ENCODE measurements around the gene TMEM120A. TPM values are rescaled to one million over a fixed set of nuclear protein-coding genes. Genes with fewer than 3 reads are reported as not detected.

Gene TMEM120A
- total RNA-seq, 1 donor from 2014 or later, result 138 TPM

DNA sequence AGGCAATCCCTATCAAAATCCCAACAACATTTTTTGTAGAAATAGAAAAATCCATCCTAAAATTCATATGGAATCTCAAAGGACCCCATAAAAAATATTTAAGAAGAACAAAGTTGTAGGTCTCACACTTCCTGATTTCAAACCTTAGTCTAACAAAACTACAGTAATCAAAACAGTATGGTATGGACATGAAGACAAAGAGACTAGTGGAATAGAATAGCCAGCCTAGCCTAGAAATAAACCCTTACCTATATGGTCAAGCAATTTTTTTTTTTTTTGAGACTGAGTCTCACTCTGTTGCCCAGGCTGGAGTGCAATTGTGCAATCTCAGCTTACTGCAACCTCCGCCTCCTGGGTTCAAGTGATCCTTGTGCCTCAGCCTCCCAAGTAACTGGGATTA is 3.6 kb upstream of the TMEM120A start:
- intact Hi-C loops (cut with DNase I), result loop anchor here (5.0 kb wide), 1 partner anchor 51 kb away; no protein-coding TSS in a partner anchor

DNA sequence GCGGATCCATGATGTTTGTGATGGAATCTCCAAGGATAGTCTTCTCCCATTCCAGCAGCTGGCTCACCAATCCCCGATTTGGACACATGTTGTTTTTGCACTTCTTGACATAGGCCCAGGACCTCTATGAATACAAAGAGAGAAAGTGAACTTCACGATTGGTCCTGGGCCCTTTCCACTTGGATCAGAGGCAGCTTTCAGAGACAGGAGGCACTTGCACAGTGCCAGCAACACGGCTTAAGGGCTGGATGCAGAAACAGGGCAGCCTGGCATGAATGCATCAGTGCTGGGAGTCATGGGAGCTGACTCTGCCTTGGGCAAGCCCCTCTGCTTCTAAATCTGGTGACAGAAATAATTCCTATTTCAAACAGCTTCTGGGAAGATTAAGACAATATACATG is 2.1 kb upstream of the TMEM120A start:
- peak; percentile 5 for DNase-seq (ENCODE audit: low spot score)

More for the DNA sequence above, 3.6 kb upstream of the TMEM120A start:
- DNase-seq (ENCODE audit: low spot score), result no peak

DNA sequence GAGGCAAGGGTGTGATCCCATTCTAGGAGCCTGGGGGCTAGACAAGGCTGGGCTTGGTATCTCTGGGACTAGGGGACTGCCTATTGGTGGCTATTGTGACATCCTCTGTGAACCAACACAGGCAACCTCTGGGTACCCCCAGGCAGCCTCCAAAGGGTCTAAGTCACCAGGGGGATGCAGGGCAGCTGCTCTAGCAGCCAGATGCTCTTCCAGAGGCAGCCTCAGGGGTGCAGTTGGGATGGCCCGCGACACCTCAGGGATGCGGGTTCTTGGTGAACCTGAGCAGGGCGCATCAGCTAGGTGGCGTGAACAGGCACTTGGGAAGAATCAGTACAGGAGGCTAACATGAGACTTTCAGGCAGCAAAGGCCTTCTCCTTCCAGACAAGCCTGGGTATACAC is 1.6 kb upstream of the TMEM120A start:
- DNase-seq (ENCODE audit: low spot score), result no peak
- intact Hi-C loops (cut with DNase I), result loop anchor here (2.0 to 5.0 kb wide), 2 partner anchors 27 to 49 kb away; no protein-coding TSS in a partner anchor

More for the DNA sequence above, 2.1 kb upstream of the TMEM120A start:
- intact Hi-C loops (cut with DNase I), result loop anchor here (5.0 kb wide), 1 partner anchor 49 kb away; no protein-coding TSS in a partner anchor

DNA sequence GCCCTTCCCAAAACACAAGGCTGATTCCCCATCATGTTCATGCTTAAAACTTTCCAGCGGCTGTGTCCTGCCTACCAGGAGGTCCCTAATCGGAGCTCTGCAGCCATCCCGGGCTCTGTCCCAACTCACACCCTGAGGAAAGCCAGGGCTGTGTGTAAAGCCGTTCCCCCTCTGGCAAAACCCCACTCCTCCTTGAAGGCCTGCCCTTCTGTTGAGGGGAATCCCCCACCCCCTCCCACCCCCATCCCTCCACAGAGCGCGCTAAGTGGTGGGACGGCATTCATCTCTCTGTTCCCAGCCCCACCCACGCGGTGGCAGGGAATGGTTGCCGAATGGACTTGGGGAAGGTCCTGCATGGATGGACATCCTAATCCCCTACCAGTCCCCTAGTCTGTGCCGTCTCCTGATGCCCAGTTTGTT is 667 bp upstream of the TMEM120A start:
- no peak for DNase-seq (ENCODE audit: low spot score)
- intact Hi-C loops (cut with DNase I), result loop anchor here (2.0 to 5.0 kb wide), 2 partner anchors 26 to 48 kb away; no protein-coding TSS in a partner anchor

DNA sequence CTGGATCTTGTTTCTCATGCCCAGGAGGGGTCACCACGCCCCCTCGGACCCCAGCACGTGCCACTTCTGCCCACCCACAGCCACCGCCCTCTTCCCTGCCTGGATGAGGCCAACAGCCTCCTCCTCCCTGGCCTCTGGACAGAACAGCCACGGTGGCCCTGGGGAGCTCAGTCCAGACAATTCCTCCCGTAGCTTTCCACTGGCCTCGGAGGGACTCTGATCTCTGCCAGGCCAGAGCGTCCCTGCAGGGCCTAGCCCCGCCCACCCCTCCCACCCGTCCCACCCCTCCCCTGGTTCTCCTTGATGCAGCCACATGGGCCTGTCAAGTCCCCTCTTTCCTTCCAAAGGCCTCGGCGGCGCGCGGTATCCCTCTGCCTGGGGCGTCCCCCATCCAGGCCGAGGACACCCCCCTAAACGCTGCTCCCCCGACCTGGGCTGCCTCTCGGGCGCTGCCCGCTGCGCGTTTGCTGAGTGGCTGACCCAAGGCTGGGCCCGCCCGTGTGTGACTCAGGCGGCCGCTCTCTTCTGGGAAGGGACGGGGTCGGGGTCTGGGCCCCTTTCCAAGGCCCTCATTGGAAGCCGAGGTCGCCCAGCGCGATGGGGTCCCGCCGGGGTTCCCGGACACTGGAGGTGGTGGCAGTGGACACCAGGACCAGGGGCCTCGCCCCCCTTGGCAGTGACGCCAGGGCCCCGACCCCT is 557 bp downstream of the TMEM120A start:
- peak; percentile 78 for DNase-seq (ENCODE audit: low spot score)
- intact Hi-C loops (cut with DNase I), result loop anchor here (2.0 kb wide), 1 partner anchor 25 kb away; no protein-coding TSS in a partner anchor

DNA sequence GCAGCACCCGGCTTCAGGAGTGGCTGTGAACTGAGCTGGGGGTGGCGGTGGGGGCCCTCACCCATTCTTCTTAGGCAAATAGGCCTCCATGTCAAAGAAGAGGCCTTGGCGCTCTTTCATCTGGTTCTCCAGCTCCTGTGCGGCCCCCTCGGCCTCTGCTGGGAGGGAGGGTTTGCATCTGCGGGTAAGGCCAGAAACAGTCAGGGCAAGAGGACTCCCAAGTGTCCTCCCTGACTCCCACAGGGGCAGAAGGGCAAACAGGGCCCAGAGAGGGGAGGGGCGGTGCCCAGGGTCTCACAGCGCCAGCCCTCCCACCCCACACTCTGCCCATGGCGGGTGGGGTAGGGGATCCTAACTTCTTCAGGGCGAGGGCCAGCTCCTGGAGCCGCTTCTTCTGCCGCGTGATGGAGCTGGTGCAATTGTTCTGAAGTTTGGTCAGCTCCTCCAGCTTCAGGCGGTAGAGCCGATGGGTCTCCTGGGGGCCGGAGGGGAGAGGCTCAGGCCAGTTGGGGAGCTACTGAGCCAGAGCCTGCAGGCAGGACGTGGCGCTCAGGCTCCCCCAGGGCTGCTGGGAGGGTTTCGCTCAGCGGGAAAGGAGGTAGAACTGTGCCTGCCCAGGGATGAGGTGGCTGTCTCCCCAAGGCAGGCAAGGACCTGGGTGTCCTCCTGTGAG is 2.2 kb downstream of the TMEM120A start:
- intact Hi-C loops (cut with DNase I), result no loop called here
- DNase-seq (ENCODE audit: low spot score), result peak; percentile 76

DNA sequence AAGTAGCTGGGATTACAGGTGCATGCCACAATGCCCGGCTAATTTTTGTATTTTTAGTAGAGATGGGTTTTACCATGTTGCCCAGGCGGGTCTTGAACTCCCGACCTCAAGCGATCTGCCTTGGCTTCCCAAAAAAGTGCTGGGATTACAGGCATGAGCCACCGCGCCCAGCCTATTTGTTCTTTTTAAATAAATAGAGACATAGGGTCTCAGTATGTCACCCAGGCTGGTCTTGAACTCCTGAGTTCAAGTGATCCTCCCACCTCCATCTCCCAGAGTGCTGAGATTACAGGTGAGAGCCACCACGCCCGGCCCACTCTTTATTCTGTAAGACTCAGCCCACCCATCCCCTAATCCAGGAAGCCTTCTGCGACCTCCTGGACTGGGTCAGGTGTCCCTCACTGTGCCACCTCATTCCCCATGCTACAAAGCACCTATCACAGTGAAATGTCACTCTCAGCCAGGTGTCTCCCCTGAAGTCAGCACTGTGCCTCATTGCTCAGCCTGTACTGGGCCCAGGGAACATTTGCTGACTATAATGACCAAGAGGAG is 2.8 kb downstream of the TMEM120A start:
- intact Hi-C loops (cut with DNase I), result no loop called here
- peak; percentile 66 for DNase-seq (ENCODE audit: low spot score)

DNA sequence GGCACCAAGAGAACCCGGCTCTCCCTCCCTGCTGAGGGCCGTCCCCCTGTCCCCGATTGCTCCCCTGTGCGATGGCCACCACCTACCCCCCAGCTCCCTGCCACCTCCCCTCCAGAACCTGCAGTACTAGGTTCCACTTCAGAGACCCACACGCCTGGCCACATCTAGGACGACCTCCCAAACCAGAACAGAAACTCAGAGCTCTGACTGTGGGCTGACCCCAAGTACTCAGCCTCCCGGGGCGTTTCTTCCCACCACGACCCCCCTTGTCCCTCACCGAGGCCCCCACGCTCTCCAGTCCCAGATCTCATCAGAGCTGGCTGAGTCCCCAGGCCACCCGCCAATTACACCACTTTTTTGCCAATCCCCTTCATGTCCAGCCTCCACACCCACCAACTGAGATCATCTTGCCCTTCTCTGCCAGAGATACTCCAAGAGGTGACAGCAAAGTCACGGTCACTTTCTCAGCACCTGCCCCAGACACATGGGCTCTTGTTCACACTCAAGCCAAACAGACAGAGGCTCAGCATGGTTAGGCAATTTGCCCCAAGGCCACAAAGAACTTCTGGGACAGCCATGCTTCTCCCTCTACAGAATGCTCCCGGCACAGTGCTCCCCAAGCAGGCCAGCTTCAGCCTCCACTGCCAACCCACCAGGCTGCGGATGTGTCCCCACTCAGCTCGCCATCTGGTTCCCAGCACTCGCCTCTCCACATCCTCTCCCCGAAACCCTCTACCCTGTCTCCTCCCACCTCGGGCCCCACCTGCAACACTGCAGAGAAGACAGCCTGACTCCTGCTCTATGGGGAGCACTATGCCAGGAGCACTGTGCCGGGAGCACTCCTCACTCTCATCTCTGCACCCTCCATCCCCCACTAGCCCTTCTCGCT is 4.7 kb downstream of the TMEM120A start:
- intact Hi-C loops (cut with DNase I), result no loop called here
- no peak for DNase-seq (ENCODE audit: low spot score)

DNA sequence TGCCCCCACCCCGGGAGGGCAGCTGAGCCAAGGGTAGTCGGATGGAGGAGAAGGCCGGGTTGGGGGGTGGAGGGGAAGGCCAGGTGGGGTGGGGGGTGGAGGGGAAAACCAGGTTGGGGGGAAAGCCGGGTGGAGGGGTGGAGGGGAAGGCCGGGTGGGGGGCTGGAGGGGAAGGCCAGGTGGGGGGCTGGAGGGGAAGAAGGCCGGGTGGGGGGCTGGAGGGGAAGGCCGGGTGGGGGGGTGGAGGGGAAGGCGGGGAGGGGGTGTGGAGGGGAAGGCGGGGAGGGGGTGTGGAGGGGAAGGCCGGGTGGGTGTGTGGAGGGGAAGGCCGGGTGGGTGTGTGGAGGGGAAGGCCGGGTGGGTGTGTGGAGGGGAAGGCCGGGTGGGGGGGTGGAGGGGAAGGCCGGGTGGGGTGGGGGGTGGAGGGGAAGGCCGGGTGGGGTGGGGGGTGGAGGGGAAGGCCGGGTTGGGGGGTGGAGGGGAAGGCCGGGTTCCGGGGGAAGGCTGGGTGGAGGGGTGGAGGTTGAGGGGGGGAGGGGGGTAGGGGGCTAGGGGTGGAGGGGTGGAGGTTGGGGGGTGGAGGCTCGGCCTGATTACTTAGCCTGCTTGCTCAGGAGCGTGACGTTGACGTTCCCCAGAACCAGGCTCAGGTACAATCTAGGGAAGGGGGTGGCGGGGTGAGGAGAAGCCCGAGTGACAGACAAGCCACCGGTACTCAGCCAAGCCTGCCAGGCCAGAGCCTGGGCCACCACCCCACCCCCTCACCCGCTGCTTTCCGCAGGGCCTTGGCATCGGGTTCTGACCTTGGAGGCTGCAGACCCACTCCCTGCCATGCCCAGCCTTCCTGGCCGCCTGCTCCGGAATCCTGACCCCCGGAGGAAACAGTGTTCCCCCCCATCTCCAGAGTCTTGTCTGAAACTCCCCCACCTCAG is 5.6 kb downstream of the TMEM120A start:
- DNase-seq (ENCODE audit: low spot score), result peak; percentile 87
- intact Hi-C loops (cut with DNase I), result no loop called here

DNA sequence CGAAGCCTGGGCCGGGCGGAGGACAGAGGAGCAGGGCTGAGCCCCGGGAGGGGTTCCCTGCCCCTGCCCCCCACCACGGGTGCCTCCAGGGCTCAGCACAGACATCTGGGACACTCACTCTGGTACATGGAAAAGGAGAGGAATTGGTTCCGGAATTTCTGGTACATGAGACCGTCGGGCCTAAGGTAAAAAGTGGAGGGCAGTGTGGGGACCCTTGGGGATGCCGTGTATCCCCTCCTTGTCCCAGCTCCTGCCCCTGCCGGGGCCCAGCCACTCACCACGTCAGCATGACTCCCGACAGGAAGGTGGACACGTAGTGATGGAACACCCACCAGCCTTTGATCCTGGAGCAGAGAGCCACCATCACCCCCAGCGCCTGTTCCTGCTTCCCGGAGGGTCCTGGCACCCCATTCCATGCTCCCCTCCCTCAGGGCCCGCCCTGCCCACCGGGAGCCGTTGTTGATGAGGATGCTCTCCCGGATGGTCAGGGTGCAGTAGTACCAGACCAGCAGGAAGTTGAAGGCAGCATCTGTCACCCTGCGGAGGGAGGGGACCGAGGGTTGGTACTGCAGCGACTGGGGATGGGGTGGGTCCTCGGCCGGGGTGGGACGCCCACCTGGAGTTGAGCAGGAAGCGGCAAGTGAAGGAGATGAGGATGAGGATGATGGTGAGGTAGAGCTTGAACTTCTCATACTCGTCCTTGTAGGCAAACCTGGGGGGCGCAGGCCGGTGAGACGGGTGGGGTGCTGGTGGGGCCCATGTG is 6.4 kb downstream of the TMEM120A start:
- intact Hi-C loops (cut with DNase I), result no loop called here
- no peak for DNase-seq (ENCODE audit: low spot score)

DNA sequence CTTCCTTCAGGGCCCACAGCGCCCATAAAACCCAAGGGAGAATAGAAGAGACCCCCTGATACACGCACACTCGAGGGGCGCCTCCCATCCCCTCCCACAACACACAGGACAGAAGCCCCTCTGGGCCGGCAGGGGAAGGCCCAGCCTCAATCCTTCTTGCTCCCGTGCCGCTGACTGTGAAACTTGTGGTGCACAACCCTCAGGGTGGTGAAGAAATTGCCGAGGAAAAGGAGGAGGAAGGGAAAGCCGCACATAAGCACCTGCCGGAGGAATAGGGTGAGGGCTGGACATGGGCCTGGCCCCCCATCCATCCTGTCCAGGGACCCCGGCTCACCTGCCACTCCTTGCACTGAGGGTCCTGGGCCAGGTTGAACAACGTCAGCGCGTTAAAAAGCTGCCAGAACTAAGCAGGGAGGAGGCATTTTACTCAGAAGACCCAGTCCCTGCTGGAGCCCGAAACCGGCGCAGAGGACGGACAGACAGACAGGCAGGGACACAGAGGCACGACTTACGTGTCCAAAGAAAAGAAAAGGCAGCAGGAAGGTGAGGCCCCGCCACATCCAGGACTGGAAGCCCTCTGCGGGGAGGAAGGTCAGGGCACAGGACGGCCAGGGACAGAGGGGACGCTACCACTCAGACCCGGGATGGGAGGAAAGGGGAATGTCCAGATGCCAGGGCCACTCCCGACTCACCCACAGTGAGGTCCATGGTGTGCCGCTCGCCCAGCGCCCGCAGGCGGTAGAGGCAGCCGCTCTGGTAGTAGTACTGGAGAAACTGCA is 7.2 kb downstream of the TMEM120A start:
- intact Hi-C loops (cut with DNase I), result no loop called here
- DNase-seq (ENCODE audit: low spot score), result no peak

DNA sequence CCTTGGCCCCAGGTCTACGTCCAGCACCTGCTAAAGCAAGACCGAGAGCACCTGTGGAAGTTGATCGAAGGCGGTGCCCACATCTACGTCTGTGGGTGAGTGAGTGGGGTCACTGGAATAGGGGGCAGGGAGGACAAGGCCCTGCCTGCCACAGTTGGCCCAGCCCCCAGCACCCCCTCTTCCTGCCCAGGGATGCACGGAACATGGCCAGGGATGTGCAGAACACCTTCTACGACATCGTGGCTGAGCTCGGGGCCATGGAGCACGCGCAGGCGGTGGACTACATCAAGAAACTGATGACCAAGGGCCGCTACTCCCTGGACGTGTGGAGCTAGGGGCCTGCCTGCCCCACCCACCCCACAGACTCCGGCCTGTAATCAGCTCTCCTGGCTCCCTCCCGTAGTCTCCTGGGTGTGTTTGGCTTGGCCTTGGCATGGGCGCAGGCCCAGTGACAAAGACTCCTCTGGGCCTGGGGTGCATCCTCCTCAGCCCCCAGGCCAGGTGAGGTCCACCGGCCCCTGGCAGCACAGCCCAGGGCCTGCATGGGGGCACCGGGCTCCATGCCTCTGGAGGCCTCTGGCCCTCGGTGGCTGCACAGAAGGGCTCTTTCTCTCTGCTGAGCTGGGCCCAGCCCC is 8.1 kb downstream of the TMEM120A start:
- no peak for DNase-seq (ENCODE audit: low spot score)
- intact Hi-C loops (cut with DNase I), result no loop called here

DNA sequence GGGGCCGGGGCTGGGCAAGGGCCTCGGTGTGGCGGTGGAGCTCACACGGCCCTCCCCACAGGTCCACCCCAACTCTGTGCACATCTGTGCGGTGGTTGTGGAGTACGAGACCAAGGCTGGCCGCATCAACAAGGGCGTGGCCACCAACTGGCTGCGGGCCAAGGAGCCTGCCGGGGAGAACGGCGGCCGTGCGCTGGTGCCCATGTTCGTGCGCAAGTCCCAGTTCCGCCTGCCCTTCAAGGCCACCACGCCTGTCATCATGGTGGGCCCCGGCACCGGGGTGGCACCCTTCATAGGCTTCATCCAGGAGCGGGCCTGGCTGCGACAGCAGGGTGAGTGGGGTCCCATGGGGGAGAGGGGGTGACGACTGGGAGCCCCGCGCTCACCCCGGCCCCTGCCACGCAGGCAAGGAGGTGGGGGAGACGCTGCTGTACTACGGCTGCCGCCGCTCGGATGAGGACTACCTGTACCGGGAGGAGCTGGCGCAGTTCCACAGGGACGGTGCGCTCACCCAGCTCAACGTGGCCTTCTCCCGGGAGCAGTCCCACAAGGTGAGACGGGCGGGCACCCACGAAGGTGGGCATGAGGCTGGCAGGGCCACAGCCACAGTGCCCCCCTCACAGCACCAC is 8.8 kb downstream of the TMEM120A start:
- no peak for DNase-seq (ENCODE audit: low spot score)

DNA sequence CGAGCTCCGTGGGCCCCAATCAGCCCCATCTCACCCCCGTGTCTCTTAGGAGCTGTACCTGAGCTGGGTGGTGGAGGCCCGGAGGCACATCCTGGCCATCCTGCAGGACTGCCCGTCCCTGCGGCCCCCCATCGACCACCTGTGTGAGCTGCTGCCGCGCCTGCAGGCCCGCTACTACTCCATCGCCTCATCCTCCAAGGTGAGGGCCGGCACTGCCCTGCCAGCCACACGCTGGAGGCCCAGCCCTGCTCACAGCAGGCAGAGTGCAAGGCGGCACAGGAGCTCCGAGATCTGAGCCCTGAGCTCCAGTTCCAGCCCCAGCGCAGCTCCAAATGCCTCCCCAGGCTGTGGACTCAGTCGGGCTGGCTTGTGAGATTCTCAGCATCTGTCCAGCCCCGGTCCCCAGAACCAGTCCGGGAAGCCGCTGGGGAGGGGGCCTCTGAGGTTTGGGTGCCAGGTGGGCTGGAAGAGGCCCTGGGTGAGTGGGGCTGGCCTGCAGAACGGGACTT is 9.3 kb downstream of the TMEM120A start:
- DNase-seq (ENCODE audit: low spot score), result no peak

More for the DNA sequence above, 8.8 kb downstream of the TMEM120A start:
- intact Hi-C loops (cut with DNase I), result no loop called here

DNA sequence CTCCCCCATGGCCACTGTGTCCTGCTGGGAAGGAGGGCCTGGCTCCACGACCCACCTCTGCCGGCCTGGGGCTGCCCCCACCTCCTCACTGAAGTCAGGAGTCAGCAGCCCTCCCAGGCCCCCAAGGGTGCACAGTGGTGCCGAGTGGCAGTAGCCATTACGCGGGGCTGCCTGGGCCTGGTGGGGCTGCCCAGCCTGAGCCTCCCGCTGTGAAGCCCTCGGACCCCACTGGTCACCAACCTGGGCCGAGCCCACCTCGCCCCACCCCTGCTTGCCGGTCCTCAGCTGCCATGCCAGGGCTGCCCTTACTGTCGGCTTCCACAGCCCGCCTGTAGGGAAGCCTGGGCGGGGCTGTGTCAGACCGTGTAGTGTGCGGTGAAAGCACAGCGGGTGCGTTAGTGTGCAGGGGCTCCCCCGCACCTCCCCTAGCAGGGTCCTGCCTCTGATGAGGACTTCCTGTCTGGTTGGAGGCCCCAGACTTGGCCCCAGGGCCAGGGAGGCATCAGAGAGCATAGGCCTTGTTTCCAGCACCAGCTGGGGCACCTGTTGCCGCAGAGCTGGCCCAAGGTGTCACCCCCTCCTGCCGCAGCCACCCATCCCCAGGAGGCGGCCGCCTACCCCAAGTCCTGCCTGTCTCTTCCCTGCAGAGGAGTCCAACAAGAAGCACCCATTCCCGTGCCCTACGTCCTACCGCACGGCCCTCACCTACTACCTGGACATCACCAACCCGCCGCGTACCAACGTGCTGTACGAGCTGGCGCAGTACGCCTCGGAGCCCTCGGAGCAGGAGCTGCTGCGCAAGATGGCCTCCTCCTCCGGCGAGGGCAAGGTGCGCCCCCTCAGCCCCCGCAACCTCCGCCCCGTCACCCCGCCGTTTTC is 10.0 kb downstream of the TMEM120A start:
- no peak for DNase-seq (ENCODE audit: low spot score)
- intact Hi-C loops (cut with DNase I), result no loop called here

More for the DNA sequence above, 9.3 kb downstream of the TMEM120A start:
- intact Hi-C loops (cut with DNase I), result no loop called here

All from cardiac septum (tissue), 1 donor.